GM23338 (cell line): Measurements from ENCODE around the gene MAS1L.

ENCODE experiments used
- CREB1 ChIP-seq: fragments of 250-450 bp; sonication (Bioruptor Pico); IDR thresholded peaks from 2 replicates; pipeline ENCODE4 v1.5.0; 2020; ENCODE audit warnings: low read depth, mild to moderate bottlenecking, moderate library complexity
- EZH2 ChIP-seq: fragments of 200-600 bp; sonication (generic); IDR thresholded peaks from one replicate; pipeline ENCODE4 v1.8.0; 2017; ENCODE audit warnings: antibody characterized with exemption, mild to moderate bottlenecking, low read depth; ENCODE audit not compliant: unreplicated experiment
- ZNF462 ChIP-seq: fragments of 250-450 bp; sonication (Bioruptor Pico); IDR thresholded peaks from 2 replicates; pipeline ENCODE4 v1.5.0; 2020; ENCODE audit warnings: mild to moderate bottlenecking, moderate library complexity
- TF ChIP-seq, protein P1 (sequence below), 2 experiments: fragments of 200-600 bp in 1 of 2; sonication (generic) in 1 of 2; conservative IDR thresholded peaks; 2 replicates each; pipeline versions ENCODE4 v1.5.1 to v1.6.1; 2016 to 2017; ENCODE audit warnings: antibody characterized with exemption in 2 of 2, low read depth in 2 of 2, mild to moderate bottlenecking in 2 of 2, moderate library complexity in 1 of 2

- TF ChIP-seq, protein P1, sequence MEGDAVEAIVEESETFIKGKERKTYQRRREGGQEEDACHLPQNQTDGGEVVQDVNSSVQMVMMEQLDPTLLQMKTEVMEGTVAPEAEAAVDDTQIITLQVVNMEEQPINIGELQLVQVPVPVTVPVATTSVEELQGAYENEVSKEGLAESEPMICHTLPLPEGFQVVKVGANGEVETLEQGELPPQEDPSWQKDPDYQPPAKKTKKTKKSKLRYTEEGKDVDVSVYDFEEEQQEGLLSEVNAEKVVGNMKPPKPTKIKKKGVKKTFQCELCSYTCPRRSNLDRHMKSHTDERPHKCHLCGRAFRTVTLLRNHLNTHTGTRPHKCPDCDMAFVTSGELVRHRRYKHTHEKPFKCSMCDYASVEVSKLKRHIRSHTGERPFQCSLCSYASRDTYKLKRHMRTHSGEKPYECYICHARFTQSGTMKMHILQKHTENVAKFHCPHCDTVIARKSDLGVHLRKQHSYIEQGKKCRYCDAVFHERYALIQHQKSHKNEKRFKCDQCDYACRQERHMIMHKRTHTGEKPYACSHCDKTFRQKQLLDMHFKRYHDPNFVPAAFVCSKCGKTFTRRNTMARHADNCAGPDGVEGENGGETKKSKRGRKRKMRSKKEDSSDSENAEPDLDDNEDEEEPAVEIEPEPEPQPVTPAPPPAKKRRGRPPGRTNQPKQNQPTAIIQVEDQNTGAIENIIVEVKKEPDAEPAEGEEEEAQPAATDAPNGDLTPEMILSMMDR (conservative IDR thresholded peaks at IDR 0.05; ENCODE audit: low read depth in 2 of 2): no peak
- TF ChIP-seq CREB1 (CRISPR knock-in tag): no peak
- no peak for TF ChIP-seq ZNF462 (CRISPR knock-in tag)
- TF ChIP-seq EZH2: no peak
Measured at GRCh38 chr6:29531668-29532067, 43.9 kb upstream of the MAS1L start.
